ENCODE data around the gene GPR132.

GPR132 gene

DNA sequence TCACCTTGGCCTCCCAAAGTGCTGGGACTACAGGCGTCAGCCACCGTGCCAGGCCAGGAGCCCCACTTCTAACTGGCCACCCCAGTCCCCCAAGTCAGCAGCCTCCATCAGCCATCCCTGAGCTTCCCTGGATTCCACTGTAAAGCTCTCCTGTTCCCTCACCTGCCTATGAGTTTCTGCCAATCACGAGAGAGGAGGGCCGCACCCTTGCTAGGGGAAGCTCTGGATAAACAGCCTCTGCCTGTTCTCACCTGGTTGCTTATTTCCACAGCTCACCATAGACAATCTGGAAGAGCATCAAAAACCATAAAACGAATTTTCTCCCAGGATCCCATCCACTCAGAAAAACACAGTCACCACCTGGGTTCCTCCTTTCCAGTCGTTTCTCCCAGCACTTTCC is 49.3 kb downstream of the GPR132 start:
- DNase-seq, result no peak

- DNase-seq, result no peak
These were observed 50.0 kb downstream of the GPR132 start for GRCh38 chr14:105015242-105015641.

- DNase-seq, result no peak
These were observed 50.6 kb downstream of the GPR132 start for GRCh38 chr14:105014631-105015030.

GRCh38 chr14:105014032-105014431 is 51.2 kb downstream of the GPR132 start:
- DNase-seq, result no peak

DNA sequence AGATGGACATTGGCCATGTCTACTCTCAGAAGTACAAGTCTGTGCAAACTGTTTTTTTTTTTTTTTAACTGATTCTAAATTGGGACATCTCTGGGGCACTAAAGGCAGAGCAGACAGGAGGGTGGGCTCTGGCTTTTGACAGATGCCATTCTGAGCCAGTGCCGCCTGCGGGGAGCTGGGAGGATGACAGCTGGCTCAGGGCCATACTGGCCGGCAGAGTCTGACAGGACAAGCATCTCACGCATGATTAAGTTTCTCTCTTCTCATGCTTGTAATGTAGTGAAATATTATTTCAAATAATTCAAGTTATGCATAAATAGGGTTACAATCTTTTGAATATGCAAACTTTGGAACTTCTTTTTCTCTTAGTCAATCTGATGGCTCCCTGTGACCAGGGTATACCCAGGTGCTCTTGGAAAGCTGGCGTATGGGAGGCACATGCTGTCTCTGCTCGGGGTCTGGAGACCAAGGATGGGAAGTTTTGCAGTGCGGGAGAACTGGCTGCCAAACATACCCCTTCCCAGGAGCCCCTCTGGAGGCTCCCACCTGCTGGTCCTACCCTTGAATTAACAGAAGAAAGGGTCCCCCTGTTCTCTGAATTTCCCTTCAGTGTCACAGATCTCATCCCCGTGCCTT is 52.0 kb downstream of the GPR132 start:
- DNase-seq, result no peak

DNA sequence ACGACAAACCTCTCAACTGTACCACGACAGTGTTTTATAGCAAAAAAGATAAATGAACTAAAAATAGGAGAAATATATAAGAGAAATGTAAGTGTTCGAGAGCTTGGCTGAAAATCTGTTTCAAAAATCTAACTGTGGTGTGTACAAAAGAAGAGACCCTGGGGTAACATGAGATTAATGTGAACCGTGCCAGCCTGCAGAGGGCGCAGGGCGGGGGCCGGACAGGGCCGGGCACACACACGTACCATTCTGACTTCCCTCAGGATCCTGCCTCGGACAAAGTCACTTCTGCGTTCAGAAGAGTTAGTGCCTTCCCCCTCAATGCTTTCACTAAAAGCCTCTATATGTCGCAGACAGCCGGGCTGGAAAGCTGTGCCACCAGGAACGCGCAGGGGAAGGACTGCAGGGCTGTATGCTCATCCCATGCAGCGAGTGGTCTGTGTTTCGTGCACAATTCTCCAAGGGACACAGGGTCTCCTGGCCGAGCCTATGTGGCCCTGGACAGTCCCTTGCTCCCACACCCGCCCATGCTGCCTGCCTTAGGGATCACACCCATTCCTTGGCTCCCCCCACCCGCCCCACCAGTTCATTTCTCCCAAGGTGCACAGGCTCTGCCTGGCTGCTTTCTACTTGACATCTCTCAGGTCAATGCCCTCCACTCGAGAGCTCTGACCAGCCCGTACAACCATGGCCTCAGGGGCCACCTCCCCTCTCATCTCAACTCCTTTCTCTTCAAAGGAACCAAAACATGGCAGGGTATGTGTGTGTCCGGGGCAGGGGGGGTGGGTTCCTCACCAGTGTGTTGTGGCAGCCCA is 52.9 kb downstream of the GPR132 start:
- DNase-seq, result no peak

DNA sequence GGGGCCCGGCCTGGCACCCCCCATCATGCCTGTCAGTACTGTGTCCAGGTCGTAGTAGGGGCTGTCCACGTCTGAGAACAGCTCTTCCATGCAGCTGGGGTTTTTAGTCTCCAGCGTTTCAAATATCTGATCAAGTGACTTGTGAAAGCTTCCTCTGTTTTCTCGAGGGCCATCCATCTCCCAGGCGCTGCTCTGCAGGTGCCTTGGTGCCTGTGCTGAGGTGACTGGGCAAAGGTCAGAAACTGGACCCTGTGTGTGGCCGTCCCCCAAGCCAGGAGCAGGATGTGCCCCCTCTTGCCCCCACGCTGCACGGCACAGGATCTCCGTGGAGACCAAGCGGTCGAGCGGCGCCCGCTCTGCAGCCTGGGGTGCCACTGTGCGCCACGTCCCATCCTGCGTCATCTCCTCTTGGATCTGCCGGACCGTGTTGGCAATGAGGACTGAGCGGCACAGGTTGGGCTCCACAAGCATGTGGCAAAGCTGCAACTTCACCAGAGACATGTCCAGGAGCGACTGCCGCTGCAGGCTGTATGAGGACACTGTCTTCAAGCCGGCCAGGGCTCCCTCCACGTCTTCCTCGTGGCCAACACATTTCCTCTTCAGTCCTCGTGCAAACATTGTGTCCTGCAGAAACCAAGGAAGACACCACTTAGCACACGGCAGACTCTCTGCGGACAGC is 53.8 kb downstream of the GPR132 start:
- no peak for DNase-seq

DNA sequence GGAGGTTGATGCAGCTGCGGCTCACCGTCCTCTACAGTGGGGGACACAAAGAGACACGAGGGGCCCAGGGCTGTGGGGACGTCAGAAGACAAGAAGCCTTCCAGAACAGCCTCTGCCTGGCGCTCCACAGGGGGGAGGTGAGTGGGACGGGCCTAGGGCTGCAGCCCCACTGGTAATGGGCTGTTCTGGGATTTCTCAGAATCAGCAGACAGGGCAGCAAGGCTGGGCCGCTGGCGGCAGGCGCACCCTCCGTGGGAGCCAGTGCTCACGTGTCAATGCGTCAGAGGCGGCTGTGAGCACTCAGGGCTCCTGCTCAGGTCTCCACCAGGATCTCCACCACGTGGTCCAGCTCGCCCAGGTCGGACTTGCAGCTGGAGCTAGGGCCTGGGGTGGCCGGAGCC is 54.3 kb downstream of the GPR132 start:
- no peak for DNase-seq

- no peak for DNase-seq
These were observed 55.1 kb downstream of the GPR132 start for GRCh38 chr14:105010106-105010505.

- DNase-seq, result no peak
These were observed 57.5 kb downstream of the GPR132 start for GRCh38 chr14:105007593-105008264.

GRCh38 chr14:105006831-105007592 is 58.2 kb downstream of the GPR132 start:
- no peak for DNase-seq

DNA sequence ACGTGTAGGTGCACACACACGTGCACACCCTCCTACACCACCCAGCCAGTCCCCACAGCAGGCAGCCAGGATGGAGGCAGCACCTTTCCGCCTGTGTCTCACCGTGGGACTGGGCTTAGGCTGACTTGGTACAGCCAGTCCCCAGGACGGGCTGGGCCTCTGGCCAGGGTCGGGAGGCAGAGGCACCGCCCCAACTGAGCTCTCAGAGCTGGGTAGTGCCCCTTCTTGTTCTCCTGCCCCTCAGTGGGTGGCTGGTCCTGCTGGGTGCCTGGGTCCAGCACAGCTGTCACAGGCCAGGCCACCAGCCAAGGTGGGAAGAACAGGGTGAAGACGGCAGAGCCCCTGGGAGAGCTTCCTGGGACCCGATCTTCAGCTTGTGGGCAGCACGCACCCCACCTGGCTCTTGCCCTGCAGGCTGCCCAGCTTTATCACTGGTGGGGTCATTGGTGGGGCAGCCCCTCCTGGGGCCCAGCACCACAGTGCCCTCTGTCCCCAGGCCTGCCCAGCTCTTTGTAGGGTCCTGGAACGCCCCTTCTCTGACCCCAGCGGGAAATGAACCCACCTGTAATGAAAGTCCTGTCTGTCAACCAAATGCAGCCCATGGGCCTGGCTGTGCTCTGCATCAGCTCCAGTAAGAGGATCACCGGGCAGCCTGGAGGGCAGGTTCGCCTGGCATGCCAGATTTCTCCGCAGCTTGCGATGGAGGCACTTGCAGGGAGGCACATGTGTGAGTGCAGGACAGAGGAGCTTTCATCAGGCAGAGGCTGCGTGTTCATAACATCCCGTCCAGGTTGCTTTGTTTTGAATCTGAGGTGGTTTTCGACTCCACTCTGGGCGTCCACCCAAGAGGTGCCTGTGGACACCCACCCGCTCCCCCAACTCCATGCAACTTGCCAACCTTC is 59.0 kb downstream of the GPR132 start:
- DNase-seq, result no peak

GRCh38 chr14:105005329-105005928 is 59.8 kb downstream of the GPR132 start:
- no peak for DNase-seq

Measured in activated CD4-positive, CD25-positive, alpha-beta regulatory T cell treated with anti-CD3 and anti-CD28 coated beads, Interleukin-2, amount 50 U/mL, for 72 hours (primary cell).